ENCODE data around the gene POLR2E.

Gene POLR2E

GRCh38 chr19:1042689-1043511 is 52.3 kb downstream of the POLR2E start:
- DNase-seq, result no peak

- DNase-seq, result no peak
Observed at GRCh38 chr19:1041835-1042685, 53.1 kb downstream of the POLR2E start.

GRCh38 chr19:1041272-1041834 is 53.8 kb downstream of the POLR2E start:
- DNase-seq, result no peak

DNA sequence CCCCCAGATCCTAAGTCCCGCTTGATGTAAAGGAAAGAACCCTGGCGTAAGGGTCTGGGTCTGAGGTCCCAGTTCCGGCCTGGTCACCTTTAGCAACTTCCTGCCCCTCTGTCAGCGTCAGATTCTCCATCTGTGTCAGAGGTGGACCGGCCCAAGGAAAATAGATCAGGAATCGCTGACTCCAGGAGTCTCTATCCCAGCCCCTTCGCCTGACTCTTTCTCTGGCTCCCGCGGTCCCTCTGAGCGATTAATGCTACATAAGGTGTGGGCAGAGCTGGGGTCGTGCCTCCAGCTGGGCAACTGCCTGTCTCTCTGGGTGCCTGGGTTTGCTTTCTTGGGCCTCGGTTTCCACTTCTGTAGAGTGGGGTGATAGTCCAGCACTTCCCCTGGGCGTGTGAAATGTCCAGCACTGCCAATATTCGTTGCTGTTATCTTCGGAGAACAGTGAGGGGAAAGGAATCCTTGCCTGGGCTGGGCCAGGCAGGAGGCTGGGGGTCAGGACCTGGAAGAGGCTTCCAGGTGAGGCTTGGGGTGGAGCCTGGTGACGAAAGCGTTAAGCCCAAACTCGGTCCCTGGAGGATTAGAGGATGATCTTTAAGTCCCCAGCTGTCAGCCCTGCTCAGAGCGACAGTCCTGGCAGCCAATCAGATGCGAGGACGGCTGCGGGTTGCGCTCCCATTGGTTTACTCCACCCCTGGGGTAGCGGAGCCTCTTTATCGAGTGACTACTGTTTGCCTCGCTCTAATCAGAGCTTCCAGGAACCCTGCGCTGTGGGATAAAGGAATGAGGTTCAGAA is 54.5 kb downstream of the POLR2E start:
- DNase-seq, result peak; percentile 86 to 91

DNA sequence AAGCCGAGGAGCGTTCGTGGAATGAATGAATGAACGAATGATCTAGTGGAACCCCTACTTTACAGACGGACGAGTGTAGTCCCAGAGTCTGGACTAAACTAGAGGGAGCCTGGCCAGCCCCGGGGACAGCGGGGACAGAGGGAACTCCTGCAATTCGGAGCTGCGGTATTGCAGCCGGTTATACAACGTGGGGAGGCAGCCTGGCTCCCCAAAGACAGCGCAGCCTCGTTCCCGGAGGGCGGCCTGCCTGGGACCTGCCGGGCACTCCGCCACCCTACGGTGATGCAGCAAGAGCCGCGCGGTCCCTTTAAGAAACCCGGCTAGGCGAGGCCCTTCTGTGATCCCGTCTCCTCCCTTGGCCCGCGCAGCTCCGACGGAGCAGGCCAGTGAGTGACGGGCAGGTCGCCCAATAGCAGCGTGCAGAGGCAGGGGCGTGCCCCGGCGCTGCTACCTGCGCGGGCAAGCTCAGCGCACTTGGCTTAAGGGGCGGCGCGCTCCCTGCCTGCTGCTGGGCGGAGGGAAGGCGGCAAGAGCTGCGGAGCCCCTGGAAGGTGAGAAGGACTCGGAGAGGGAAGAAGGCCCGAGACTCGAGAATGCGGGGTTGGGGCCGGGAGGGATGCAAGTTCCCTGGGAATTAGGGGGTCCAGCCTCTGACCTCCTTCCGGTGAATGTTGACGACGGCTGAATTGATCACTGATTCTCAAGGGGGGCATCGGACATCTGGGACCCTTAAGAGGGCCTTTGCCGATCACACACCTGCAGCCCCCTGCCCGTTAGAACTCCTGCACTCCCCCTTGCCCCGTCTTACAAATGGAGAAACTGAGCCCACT is 55.3 kb downstream of the POLR2E start, which contains the start of gene ABCA7:
TSS of gene ABCA7 (plus strand) at position 462 of the 830 bp plus-strand sequence. CDS start 1,255 bp downstream, outside the sequence.
- peak; percentile 99 to 100 for DNase-seq

DNA sequence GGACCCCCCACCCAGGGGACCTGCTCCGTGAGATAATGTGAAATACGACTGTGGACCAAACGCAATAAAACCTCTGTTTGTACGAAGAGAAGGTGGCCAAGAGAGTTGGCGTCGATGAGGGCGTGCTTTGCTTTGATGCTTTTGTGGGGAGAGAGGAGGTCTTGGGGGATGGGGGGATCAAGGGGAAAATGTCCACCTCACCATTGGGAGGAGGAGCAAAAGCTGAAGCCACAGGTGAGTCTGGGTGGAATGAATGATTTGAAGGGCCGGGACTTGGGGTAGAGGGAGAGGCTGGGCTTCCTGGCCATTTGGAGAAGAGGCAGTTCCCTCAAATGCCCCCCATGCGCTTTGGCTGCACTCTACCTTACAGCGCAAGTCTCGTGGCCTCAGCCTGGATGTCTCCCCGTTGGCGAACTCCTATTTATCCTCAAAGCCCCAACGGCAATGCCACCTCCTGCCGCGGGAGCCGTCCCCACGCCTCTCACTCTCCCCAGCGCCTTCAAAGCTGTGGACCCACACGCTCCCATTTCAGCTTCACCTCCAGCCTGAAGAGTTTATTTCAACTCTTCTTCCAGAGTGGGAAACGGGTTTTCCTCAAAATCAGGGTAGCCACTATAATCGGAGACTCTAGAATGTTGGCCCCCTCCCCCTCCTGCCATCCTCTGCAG is 56.1 kb downstream of the POLR2E start:
- DNase-seq, result no peak

GRCh38 chr19:1037621-1038064 is 57.5 kb downstream of the POLR2E start:
- DNase-seq, result no peak
